BLaER1 treated with 17β-estradiol and CSF1 and Interleukin-3, amounts not matched to agents 10 nM and 100 nM (cell line): ENCODE results near the gene PRKCE.

ENCODE experiments used
- H3K27ac ChIP-seq, 11 experiments: shearing (Covaris generic); formaldehyde crosslinking; 2 replicates each; pipeline ENCODE4 v1.8.1; 2022
- H3K27me3 ChIP-seq, 11 experiments: shearing (Covaris generic); formaldehyde crosslinking; 2 replicates each; pipeline ENCODE4 v1.8.1; 2022
- H3K36me3 ChIP-seq, 11 experiments: shearing (Covaris generic); formaldehyde crosslinking; 2 replicates each; pipeline ENCODE4 v1.8.1; 2022
- H3K4me1 ChIP-seq, 10 experiments: shearing (Covaris generic); formaldehyde crosslinking; 2 replicates each; pipeline ENCODE4 v1.8.1; 2022
- H3K4me2 ChIP-seq, 11 experiments: shearing (Covaris generic); formaldehyde crosslinking; 2 replicates each; pipeline ENCODE4 v1.8.1; 2022
- H3K4me3 ChIP-seq, 10 experiments: shearing (Covaris generic); formaldehyde crosslinking; 2 replicates each; pipeline ENCODE4 v1.8.1; 2022
- H3K9ac ChIP-seq, 11 experiments: shearing (Covaris generic); formaldehyde crosslinking; 2 replicates each; pipeline ENCODE4 v1.8.1; 2022
- H3K9me3 ChIP-seq, 11 experiments: shearing (Covaris generic); formaldehyde crosslinking; replicated peaks in 1 of 11; 2 replicates each; pipeline ENCODE4 v1.8.1; 2022
- H4K20me1 ChIP-seq, 11 experiments: shearing (Covaris generic); formaldehyde crosslinking; 2 replicates each; pipeline ENCODE4 v1.8.1; 2022
- Cebpa-rat ChIP-seq, 11 experiments: shearing (Covaris generic); IDR thresholded peaks; 2 replicates each; pipeline ENCODE4 v1.8.1; 2022

The PRKCE gene

GRCh38 chr2:45898819-45899218 is 247.3 kb downstream of the PRKCE start:
- H3K9me3 ChIP-seq, result no peaks in the 10 kb centered on the region
- peaks cover 0 to 100% (median 71%) of the 10 kb centered on the region in 11 experiments; a peak in 13 of 22 replicates for H4K20me1 ChIP-seq
- no peak overlapping the region for H3K4me2 ChIP-seq
- peaks cover 0 to 66% (median 30%) of the 10 kb centered on the region in 11 experiments; a peak in 14 of 22 replicates for H3K36me3 ChIP-seq
- TF ChIP-seq Cebpa-rat (IDR thresholded peaks at IDR 0.05), result no peak
- H3K27ac ChIP-seq, result no peak overlapping the region
- H3K27me3 ChIP-seq, result no peaks in the 10 kb centered on the region
- no peak overlapping the region for H3K9ac ChIP-seq
- H3K4me1 ChIP-seq, result peaks cover 25 to 70% (median 44%) of the 10 kb centered on the region in 10 experiments
- H3K4me3 ChIP-seq, result no peak overlapping the region

GRCh38 chr2:45899926-45900325 is 248.5 kb downstream of the PRKCE start:
- H3K27ac ChIP-seq, result no peak overlapping the region

GRCh38 chr2:45901468-45902032 is 250.1 kb downstream of the PRKCE start:
- peaks cover 0 to 86% (median 46%) of the 10 kb centered on the region in 11 experiments; a peak in 14 of 22 replicates for H3K36me3 ChIP-seq
- H3K4me1 ChIP-seq, result peaks cover 15 to 73% (median 53%) of the 10 kb centered on the region in 10 experiments
- no peak for TF ChIP-seq Cebpa-rat (IDR thresholded peaks at IDR 0.05)
- no peak overlapping the region for H3K4me3 ChIP-seq
- H3K27me3 ChIP-seq, result no peaks in the 10 kb centered on the region
- peak overlapping the region in 9 of 11 experiments; percentile 11 to 63 (median 52); a peak in 11 of 22 replicates for H3K4me2 ChIP-seq
- H4K20me1 ChIP-seq, result peaks cover 0 to 100% (median 82%) of the 10 kb centered on the region in 11 experiments; a peak in 13 of 22 replicates
- H3K9me3 ChIP-seq, result no peaks in the 10 kb centered on the region
- H3K27ac ChIP-seq, result no peak overlapping the region
- H3K9ac ChIP-seq, result no peak overlapping the region

More at GRCh38 chr2:45899926-45900325, 248.5 kb downstream of the PRKCE start:
- H3K4me1 ChIP-seq, result peaks cover 24 to 73% (median 53%) of the 10 kb centered on the region in 10 experiments
- no peak overlapping the region for H3K9ac ChIP-seq
- no peak overlapping the region for H3K4me2 ChIP-seq
- peaks cover 0 to 100% (median 82%) of the 10 kb centered on the region in 11 experiments; a peak in 13 of 22 replicates for H4K20me1 ChIP-seq
- no peaks in the 10 kb centered on the region for H3K27me3 ChIP-seq
- no peaks in the 10 kb centered on the region for H3K9me3 ChIP-seq
- H3K36me3 ChIP-seq, result peaks cover 0 to 75% (median 34%) of the 10 kb centered on the region in 11 experiments; a peak in 14 of 22 replicates
- TF ChIP-seq Cebpa-rat (IDR thresholded peaks at IDR 0.05), result no peak
- no peak overlapping the region for H3K4me3 ChIP-seq

GRCh38 chr2:45902380-45902779 is 250.9 kb downstream of the PRKCE start:
- Histone ChIP-seq H3K27ac (peak overlapping the region in 2 of 11 experiments; percentile 12 to 22; a peak in 1 of 22 replicates), H3K4me1 (peaks cover 13 to 77% (median 53%) of the 10 kb centered on the region in 10 experiments), H3K9me3 (no peaks in the 10 kb centered on the region), H3K4me2 (peak overlapping the region; percentile 11 to 63 (median 52); a peak in 20 of 22 replicates), H3K36me3 (peaks cover 0 to 94% (median 53%) of the 10 kb centered on the region in 11 experiments; a peak in 14 of 22 replicates), H3K9ac (no peak overlapping the region), H4K20me1 (peaks cover 0 to 100% (median 85%) of the 10 kb centered on the region in 11 experiments; a peak in 13 of 22 replicates), H3K27me3 (no peaks in the 10 kb centered on the region), H3K4me3 (no peak overlapping the region)
- no peak for TF ChIP-seq Cebpa-rat (IDR thresholded peaks at IDR 0.05)

- H3K4me3 ChIP-seq, result no peak overlapping the region
- no peaks in the 10 kb centered on the region for H3K9me3 ChIP-seq
- H4K20me1 ChIP-seq, result peaks cover 0 to 100% (median 89%) of the 10 kb centered on the region in 11 experiments; a peak in 14 of 22 replicates
- H3K36me3 ChIP-seq, result peaks cover 0 to 94% (median 58%) of the 10 kb centered on the region in 11 experiments; a peak in 14 of 22 replicates
- TF ChIP-seq Cebpa-rat (IDR thresholded peaks at IDR 0.05), result no peak
- H3K4me2 ChIP-seq, result peak overlapping the region; percentile 11 to 63 (median 52); a peak in 21 of 22 replicates
- H3K9ac ChIP-seq, result no peak overlapping the region
- peaks cover 13 to 81% (median 55%) of the 10 kb centered on the region in 10 experiments for H3K4me1 ChIP-seq
- H3K27ac ChIP-seq, result peak overlapping the region in 2 of 11 experiments; percentile 12 to 22; a peak in 1 of 22 replicates
- H3K27me3 ChIP-seq, result no peaks in the 10 kb centered on the region
Observed at GRCh38 chr2:45902781-45903375, 251.4 kb downstream of the PRKCE start.

GRCh38 chr2:45904267-45904945 is 252.9 kb downstream of the PRKCE start:
- no peaks in the 10 kb centered on the region for H3K27me3 ChIP-seq
- H3K9me3 ChIP-seq, result no peaks in the 10 kb centered on the region
- H4K20me1 ChIP-seq, result peaks cover 0 to 100% (median 89%) of the 10 kb centered on the region in 11 experiments; a peak in 14 of 22 replicates
- H3K4me1 ChIP-seq, result peaks cover 15 to 87% (median 67%) of the 10 kb centered on the region in 10 experiments
- H3K9ac ChIP-seq, result no peak overlapping the region
- peaks cover 0 to 89% (median 61%) of the 10 kb centered on the region in 11 experiments; a peak in 14 of 22 replicates for H3K36me3 ChIP-seq
- no peak overlapping the region for H3K4me3 ChIP-seq
- no peak for TF ChIP-seq Cebpa-rat (IDR thresholded peaks at IDR 0.05)
- H3K4me2 ChIP-seq, result peak overlapping the region in 7 of 11 experiments; percentile 10 to 50 (median 37); a peak in 11 of 22 replicates
- H3K27ac ChIP-seq, result 0 out of 22 replicates have a peak overlapping the region, but pooled peaks of 1 of the 11 experiments have one; percentile 2

GRCh38 chr2:45904946-45905631 is 253.6 kb downstream of the PRKCE start:
- H3K4me2 ChIP-seq, result peak overlapping the region in 8 of 11 experiments; percentile 2 to 50 (median 36); a peak in 13 of 22 replicates

GRCh38 chr2:45905632-45905958 is 254.1 kb downstream of the PRKCE start:
- no peak for TF ChIP-seq Cebpa-rat (IDR thresholded peaks at IDR 0.05)
- no peaks in the 10 kb centered on the region for H3K9me3 ChIP-seq
- peak overlapping the region in 8 of 11 experiments; percentile 2 to 50 (median 36); a peak in 11 of 22 replicates for H3K4me2 ChIP-seq
- H3K27ac ChIP-seq, result no peak overlapping the region; a peak in 1 of 22 replicates
- no peaks in the 10 kb centered on the region for H3K27me3 ChIP-seq
- no peak overlapping the region for H3K9ac ChIP-seq
- peaks cover 0 to 83% (median 52%) of the 10 kb centered on the region in 11 experiments; a peak in 14 of 22 replicates for H3K36me3 ChIP-seq
- H3K4me1 ChIP-seq, result peaks cover 25 to 99% (median 79%) of the 10 kb centered on the region in 10 experiments
- H4K20me1 ChIP-seq, result peaks cover 0 to 100% (median 92%) of the 10 kb centered on the region in 11 experiments; a peak in 15 of 22 replicates
- H3K4me3 ChIP-seq, result no peak overlapping the region

More at GRCh38 chr2:45904946-45905631, 253.6 kb downstream of the PRKCE start:
- Histone ChIP-seq H4K20me1 (peaks cover 0 to 100% (median 89%) of the 10 kb centered on the region in 11 experiments; a peak in 14 of 22 replicates), H3K4me1 (peaks cover 22 to 94% (median 74%) of the 10 kb centered on the region in 10 experiments), H3K9me3 (no peaks in the 10 kb centered on the region), H3K27me3 (no peaks in the 10 kb centered on the region), H3K9ac (no peak overlapping the region), H3K27ac (peak overlapping the region in 1 of 11 experiments; percentile 2; a peak in 1 of 22 replicates), H3K4me3 (no peak overlapping the region), H3K36me3 (peaks cover 0 to 83% (median 56%) of the 10 kb centered on the region in 11 experiments; a peak in 14 of 22 replicates)
- TF ChIP-seq Cebpa-rat (IDR thresholded peaks at IDR 0.05), result no peak
